Measurements from ENCODE around the gene ADARB2. TPM values are rescaled to one million over a fixed set of nuclear protein-coding genes. Genes with fewer than 3 reads are reported as not detected.

Gene ADARB2
- total RNA-seq, 6 donors from 2014 or later = 0.69 to 5.2 (median 1.8) TPM

- H3K4me3 ChIP-seq = no peak overlapping the region
- ATAC-seq (ENCODE audit: low FRiP score in 2 of 2) = no peak
- 82 to 84% methylated on average over 18 to 29 of the region's 29 CpGs for WGBS, 2 donors
- no peaks in the 10 kb centered on the region for H3K9me3 ChIP-seq
- no peaks in the 10 kb centered on the region for H3K27me3 ChIP-seq
- H3K27ac ChIP-seq = no peak overlapping the region
- no peak for DNase-seq
- H3K4me1 ChIP-seq = no peaks in the 10 kb centered on the region
- TF ChIP-seq EP300 (IDR thresholded peaks at IDR 0.05) (no peak), POLR2A (IDR thresholded peaks at IDR 0.05) (no peak), CTCF (IDR thresholded peaks at IDR 0.05) (no peak)
- no peaks in the 10 kb centered on the region for H3K36me3 ChIP-seq
Observed at GRCh38 chr10:1567742-1568495, 169.4 kb downstream of the ADARB2 start.

GRCh38 chr10:1567152-1567551, 170.2 kb downstream of the ADARB2 start:
- TF ChIP-seq POLR2AphosphoS5 (IDR thresholded peaks at IDR 0.05) (no peak), CTCF (IDR thresholded peaks at IDR 0.05) (no peak)
- WGBS, 2 donors = 65 to 72% methylated on average over 7 of the region's 7 CpGs
- Histone ChIP-seq H3K27ac (no peak overlapping the region), H3K9me3 (no peaks in the 10 kb centered on the region), H3K4me1 (no peaks in the 10 kb centered on the region), H3K27me3 (no peaks in the 10 kb centered on the region), H3K4me3 (no peak overlapping the region), H3K36me3 (no peaks in the 10 kb centered on the region)
- DNase-seq (no peak), ATAC-seq (ENCODE audit: low FRiP score in 2 of 2) (no peak)

- no peaks in the 10 kb centered on the region for H3K4me1 ChIP-seq
- peaks cover 0 to 4% (median 0%) of the 10 kb centered on the region in 4 donors for H3K27me3 ChIP-seq
- TF ChIP-seq CTCF (IDR thresholded peaks at IDR 0.05) (no peak), POLR2AphosphoS5 (IDR thresholded peaks at IDR 0.05) (no peak), EP300 (IDR thresholded peaks at IDR 0.05) (no peak), POLR2A (IDR thresholded peaks at IDR 0.05) (no peak)
- WGBS, 2 donors = 90 to 92% methylated on average over 11 of the region's 11 CpGs
- no peaks in the 10 kb centered on the region for H3K9me3 ChIP-seq
- no peak overlapping the region for H3K4me3 ChIP-seq
- no peak for DNase-seq
- no peak for ATAC-seq (ENCODE audit: low FRiP score in 2 of 2)
- no peaks in the 10 kb centered on the region for H3K36me3 ChIP-seq
- H3K27ac ChIP-seq = no peak overlapping the region
Observed at GRCh38 chr10:1564791-1565190, 172.5 kb downstream of the ADARB2 start.

GRCh38 chr10:1563028-1563427, 174.3 kb downstream of the ADARB2 start:
- peak in 1 of 2 donors; percentile 27 for ATAC-seq (ENCODE audit: low FRiP score in 2 of 2)
- no peaks in the 10 kb centered on the region for H3K9me3 ChIP-seq
- no peak overlapping the region for H3K4me3 ChIP-seq
- H3K27me3 ChIP-seq = peaks cover 0 to 4% (median 0%) of the 10 kb centered on the region in 4 donors
- no peaks in the 10 kb centered on the region for H3K36me3 ChIP-seq
- WGBS, 2 donors = 82 to 87% methylated on average over 13 of the region's 13 CpGs
- H3K27ac ChIP-seq = no peak overlapping the region
- H3K4me1 ChIP-seq = no peaks in the 10 kb centered on the region
- DNase-seq = no peak
- TF ChIP-seq EP300 (IDR thresholded peaks at IDR 0.05) (no peak), POLR2AphosphoS5 (IDR thresholded peaks at IDR 0.05) (no peak)

GRCh38 chr10:1561731-1562337, 175.5 kb downstream of the ADARB2 start:
- H3K4me1 ChIP-seq = no peaks in the 10 kb centered on the region
- H3K27me3 ChIP-seq = peaks cover 0 to 4% (median 0%) of the 10 kb centered on the region in 4 donors
- 79 to 87% methylated on average over 19 of the region's 19 CpGs for WGBS, 2 donors
- TF ChIP-seq CTCF (IDR thresholded peaks at IDR 0.05) = no peak
- TF ChIP-seq POLR2A (IDR thresholded peaks at IDR 0.05) = no peak
- TF ChIP-seq POLR2AphosphoS5 (IDR thresholded peaks at IDR 0.05) = no peak
- TF ChIP-seq EP300 (IDR thresholded peaks at IDR 0.05) = no peak
- H3K9me3 ChIP-seq = no peaks in the 10 kb centered on the region
- no peaks in the 10 kb centered on the region for H3K36me3 ChIP-seq
- H3K27ac ChIP-seq = no peak overlapping the region
- H3K4me3 ChIP-seq = no peak overlapping the region
- ATAC-seq (ENCODE audit: low FRiP score in 2 of 2) = no peak
- no peak for DNase-seq
